ENCODE results near the gene TSPEAR. TPM values are rescaled to one million over a fixed set of nuclear protein-coding genes. Genes with fewer than 3 reads are reported as not detected.
"Not testable (repeated sequence)": the region's sequence is repeated elsewhere in the genome, so short reads cannot be mapped to it uniquely, and the experiment has no call there.

Gene TSPEAR
- total RNA-seq, 1 donor from 2014 or later: not detected

GRCh38 chr21:44569861-44570517 is 141.4 kb downstream of the TSPEAR start:
- DNase-seq (ENCODE audit: low read depth): no peak

- no peak for DNase-seq (ENCODE audit: low read depth)
Observed at GRCh38 chr21:44568667-44569556, 142.5 kb downstream of the TSPEAR start.

DNA sequence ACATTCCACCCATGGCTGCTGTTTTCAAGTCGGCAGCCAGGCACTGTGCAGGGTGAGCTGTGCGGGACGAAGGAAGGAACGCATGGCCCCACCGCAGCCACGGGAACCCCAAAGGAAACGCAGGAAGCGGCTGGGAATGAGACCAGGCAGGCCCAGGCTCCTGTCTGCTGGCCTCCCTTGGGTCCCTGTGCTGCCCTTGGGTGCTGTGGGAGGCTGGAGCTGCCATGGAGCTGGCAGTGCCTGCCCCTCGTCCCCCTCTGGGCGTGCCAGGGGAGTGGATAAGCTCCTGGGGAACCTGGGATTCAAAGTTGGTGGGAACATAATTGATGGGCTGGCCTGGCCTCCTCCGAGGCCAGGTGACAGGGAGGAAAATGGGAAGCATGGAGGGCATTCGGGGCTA is 143.1 kb downstream of the TSPEAR start:
- DNase-seq (ENCODE audit: low read depth): no peak

GRCh38 chr21:44567481-44568171 is 143.7 kb downstream of the TSPEAR start:
- no peak for DNase-seq (ENCODE audit: low read depth)

- no peak for DNase-seq (ENCODE audit: low read depth)
Observed at GRCh38 chr21:44566403-44566802, 145.0 kb downstream of the TSPEAR start.

DNA sequence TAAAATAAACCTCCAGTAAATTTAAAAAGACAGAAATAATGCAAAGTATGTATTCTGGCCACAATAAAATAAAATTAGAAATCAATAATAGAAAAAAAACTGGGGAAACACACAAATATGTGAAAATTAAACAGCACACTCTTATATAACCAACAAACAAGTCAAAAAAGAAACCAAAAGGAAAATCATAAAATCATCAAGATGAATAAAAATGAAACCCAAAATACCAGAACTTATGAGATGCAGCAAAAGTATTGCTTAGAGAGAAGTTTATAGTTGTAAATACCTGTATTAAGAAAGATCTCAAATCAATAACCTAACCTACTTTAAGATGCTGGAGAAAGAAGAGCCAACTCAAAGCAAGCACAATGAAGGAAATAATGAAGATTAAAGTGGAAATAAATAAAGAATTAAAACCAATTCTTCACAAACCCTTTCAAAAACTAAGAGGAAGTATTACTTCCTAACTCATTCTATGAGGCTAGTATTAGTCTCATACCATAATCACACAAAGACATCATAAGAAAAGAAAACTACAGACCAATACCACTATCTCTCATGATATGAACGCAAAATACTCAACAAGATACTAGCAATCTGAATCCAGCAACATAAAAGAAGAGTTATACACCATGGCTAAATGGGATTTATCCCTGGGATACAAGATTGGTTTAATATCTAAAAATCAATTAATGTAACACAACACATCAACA is 146.3 kb downstream of the TSPEAR start:
- no peak for DNase-seq (ENCODE audit: low read depth)

GRCh38 chr21:44564099-44564498 is 147.3 kb downstream of the TSPEAR start:
- no peak for DNase-seq (ENCODE audit: low read depth)

DNA sequence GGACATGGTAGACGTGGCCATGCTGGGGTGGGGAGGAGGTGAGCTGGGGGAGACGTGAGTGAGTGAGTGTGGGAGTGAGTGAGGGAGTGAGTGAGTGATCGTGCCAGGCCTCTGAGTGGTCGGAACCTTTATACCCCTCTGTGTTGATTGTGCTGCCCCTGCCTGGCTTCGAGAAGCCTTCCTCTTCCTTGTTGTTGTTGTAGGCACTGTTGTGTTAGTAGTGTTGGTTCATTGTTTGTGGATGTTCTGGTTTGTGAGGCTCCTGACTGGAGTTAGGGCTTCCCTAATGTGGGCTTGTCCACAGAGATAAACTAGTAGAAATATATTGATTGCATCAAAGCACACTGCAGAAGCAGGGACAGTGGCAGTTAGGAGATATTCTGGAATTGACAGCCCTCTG is 152.7 kb downstream of the TSPEAR start, which contains the start of gene KRTAP10-3:
Gene KRTAP10-3, minus strand, starts transcription at position 101 of the 400 bp plus-strand sequence. Its CDS starts 80 bp downstream, at position 21.
- DNase-seq (ENCODE audit: low read depth): no peak

GRCh38 chr21:44558329-44558675 is 153.1 kb downstream of the TSPEAR start:
- not testable (repeated sequence) for DNase-seq (ENCODE audit: low read depth)

GRCh38 chr21:44557491-44558328 is 153.7 kb downstream of the TSPEAR start:
- DNase-seq (ENCODE audit: low read depth): no peak

DNA sequence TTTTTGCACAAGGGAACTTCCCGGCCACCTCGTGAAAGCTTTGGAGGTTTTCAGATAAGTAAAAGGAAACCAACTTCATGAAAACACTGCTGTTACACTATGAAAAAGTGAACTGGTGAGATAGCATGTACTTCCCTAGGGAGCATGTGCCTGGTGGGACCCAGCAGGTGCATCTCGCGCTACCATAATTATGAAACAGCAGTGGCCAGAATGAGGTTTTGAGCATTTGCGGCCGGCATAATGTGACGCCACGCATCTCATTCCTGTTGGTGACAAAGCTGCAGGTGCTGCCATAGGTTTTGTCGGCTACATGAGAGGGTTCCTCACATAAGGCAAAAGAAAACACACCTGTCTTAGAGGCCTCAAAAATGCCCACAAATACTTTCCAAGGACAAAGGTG is 154.5 kb downstream of the TSPEAR start:
- no peak for DNase-seq (ENCODE audit: low read depth)

DNA sequence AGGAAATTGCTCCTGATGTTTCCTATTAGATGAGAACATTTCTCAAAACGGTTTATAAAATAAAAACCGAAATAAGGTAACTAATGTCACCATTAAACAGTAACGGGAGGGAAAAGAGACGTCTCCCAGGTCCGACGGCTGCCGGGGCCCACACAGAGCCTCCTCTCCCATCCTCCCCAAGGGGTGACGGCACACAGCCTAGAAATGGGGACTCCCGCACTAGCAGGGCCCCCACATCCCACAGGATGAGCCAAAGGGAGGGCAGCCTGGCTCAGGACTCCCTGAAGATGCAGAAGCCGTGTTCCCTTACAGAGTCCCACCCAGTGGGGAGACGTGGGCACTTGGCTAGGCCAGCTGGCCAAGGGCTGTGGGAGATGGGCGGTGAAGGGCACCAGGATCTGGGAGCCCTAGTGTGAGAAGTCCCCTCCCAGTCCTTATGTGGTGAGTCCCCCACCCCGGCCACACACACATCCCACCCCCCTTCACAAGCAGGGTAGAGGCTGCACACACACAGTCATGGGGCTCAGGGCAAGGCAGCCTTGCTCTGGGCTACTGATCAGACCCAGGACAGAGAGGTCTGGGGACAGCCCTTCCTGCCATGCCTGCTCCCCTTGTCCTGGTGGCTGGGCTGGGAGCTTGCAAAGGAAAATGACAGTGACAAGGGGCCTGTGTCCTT is 156.0 kb downstream of the TSPEAR start:
- DNase-seq (ENCODE audit: low read depth): no peak

- no peak for DNase-seq (ENCODE audit: low read depth)
Observed at GRCh38 chr21:44552681-44553080, 158.7 kb downstream of the TSPEAR start.

DNA sequence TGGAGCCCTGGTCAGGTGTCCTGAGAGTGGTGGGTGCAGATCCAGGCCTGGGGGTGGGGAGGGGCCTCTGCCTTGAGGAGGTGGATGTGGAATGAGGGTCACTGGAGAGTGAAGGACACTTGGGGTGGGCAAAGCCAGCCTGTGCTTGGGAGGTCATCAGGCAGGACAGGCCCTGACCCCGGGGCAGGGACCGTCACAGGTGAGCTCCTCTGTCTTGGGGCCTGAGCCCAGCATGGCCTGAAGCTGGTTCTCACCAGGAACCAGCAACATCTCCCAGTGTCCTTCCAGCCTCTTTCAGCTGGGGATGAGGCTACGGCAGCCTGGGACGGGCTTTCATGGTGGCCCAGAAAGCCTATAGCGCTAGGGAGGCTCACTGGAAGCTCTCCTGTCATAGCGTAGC is 159.2 kb downstream of the TSPEAR start:
- no peak for DNase-seq (ENCODE audit: low read depth)

DNA sequence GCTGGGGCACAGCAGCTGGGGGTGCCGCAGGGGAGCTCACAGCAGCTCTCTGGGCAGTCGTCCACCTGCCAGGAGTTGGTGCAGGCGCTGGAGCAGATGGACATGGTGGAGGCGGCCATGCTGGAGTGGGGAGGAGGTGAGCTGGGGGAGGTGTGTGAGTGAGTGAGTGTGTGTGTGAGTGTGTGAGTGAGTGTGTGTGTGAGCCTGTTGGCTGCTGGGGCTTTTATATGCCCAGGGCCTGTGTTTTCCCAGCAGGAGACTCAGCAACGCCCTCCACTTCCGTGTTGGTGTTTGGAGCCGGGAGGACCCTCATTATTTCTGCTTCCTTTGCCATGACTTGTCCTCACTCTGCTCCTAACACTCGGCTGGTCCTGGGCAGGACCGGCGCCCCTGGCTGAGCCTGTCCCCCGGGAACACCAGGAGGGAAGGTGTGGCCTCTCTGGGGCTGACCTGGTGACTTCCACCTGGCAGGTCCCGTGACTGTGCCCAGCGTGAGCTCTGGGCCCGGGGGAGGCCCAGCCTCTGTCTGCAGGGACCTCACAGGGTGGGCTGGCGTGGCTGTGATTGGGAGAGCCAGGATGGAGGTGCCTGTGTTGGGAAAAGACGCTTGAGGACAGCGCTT is 159.9 kb downstream of the TSPEAR start, which contains the start of gene KRTAP10-2:
Gene KRTAP10-2, minus strand, starts transcription at position 166 of the 622 bp plus-strand sequence. Its CDS starts 47 bp downstream, at position 119.
- DNase-seq (ENCODE audit: low read depth): no peak

GRCh38 chr21:44550807-44551206 is 160.6 kb downstream of the TSPEAR start:
- no peak for DNase-seq (ENCODE audit: low read depth)

- DNase-seq (ENCODE audit: low read depth): not testable (repeated sequence)
Observed at GRCh38 chr21:44550285-44550684, 161.1 kb downstream of the TSPEAR start.

GRCh38 chr21:44549525-44550211 is 161.7 kb downstream of the TSPEAR start:
- no peak for DNase-seq (ENCODE audit: low read depth)

GRCh38 chr21:44548922-44549321 is 162.4 kb downstream of the TSPEAR start:
- DNase-seq (ENCODE audit: low read depth): no peak
